Smooth muscle cell (in vitro differentiated cells): ENCODE measurements around the gene HLA-DQA1. TPM values are rescaled to one million over a fixed set of nuclear protein-coding genes. Genes with fewer than 3 reads are reported as not detected.
"Not testable (repeated sequence)": the region's sequence is repeated elsewhere in the genome, so short reads cannot be mapped to it uniquely, and the experiment has no call there.

ENCODE experiments used
- DNase-seq: peaks from one replicate; lab custom pipeline; 2025; ENCODE audit not compliant: unreplicated experiment; lab: John Stamatoyannopoulos, UW
- H2AFZ ChIP-seq: fragments of 200-600 bp; sonication (generic); 2 replicates; pipeline ENCODE4 v1.6.0; 2016; ENCODE audit warnings: antibody characterized with exemption, low read depth, mild to moderate bottlenecking
- H3F3A ChIP-seq: fragments of 200-600 bp; sonication (generic); 2 replicates; pipeline ENCODE4 v1.6.0; 2017; ENCODE audit warnings: antibody characterized with exemption, low read depth
- H3K27ac ChIP-seq: fragments of 200-600 bp; sonication (generic); 2 replicates; pipeline ENCODE4 v1.5.1; 2016; ENCODE audit warnings: low read depth, mild to moderate bottlenecking
- H3K27me3 ChIP-seq: fragments of 200-600 bp; sonication (generic); 2 replicates; pipeline ENCODE4 v1.6.1; 2016; ENCODE audit warnings: low read depth, mild to moderate bottlenecking
- H3K36me3 ChIP-seq: fragments of 200-600 bp; sonication (generic); 2 replicates; pipeline ENCODE4 v1.5.1; 2016; ENCODE audit warnings: low read depth
- H3K4me1 ChIP-seq: fragments of 200-600 bp; sonication (generic); 2 replicates; pipeline ENCODE4 v1.5.1; 2016; ENCODE audit warnings: low read depth
- H3K4me2 ChIP-seq: fragments of 200-600 bp; sonication (generic); 2 replicates; pipeline ENCODE4 v1.6.0; 2016; ENCODE audit warnings: mild to moderate bottlenecking
- H3K4me3 ChIP-seq: fragments of 200-600 bp; sonication (generic); 2 replicates; pipeline ENCODE4 v1.5.1; 2016; ENCODE audit warnings: mild to moderate bottlenecking
- H3K79me2 ChIP-seq: fragments of 200-600 bp; sonication (generic); 2 replicates; pipeline ENCODE4 v1.6.0; 2016; ENCODE audit warnings: low read depth, mild to moderate bottlenecking
- H3K9ac ChIP-seq: fragments of 200-600 bp; sonication (generic); 2 replicates; pipeline ENCODE4 v1.6.0; 2016; ENCODE audit warnings: low read depth
- H3K9me3 ChIP-seq: fragments of 200-600 bp; sonication (generic); replicated peaks from 2 replicates; pipeline ENCODE4 v1.5.1; 2016; ENCODE audit warnings: low read depth
- H4K20me1 ChIP-seq: fragments of 200-600 bp; sonication (generic); 2 replicates; pipeline ENCODE4 v1.6.0; 2016; ENCODE audit warnings: low read depth
- WGBS: methylation state at CpG from one replicate; pipeline ENCODE4 v1.1.7; 2016; ENCODE audit warnings: low lambda C conversion rate; 5-methylcytosine and 5-hydroxymethylcytosine counted together
- polyA plus RNA-seq: library from polyadenylated mRNA; unstranded; fragments of >200 nt; fragmentation: Nextera tagmentation; extraction: Ambion mirVana; gene quantifications from 2 replicates; pipeline ENCODE4 v1.2.1, GENCODE V29; 2016
- total RNA-seq: library from RNA; depleted of rRNA; stranded (reverse); fragments of >200 nt; gene quantifications from 2 replicates; pipeline ENCODE4 v1.2.3, GENCODE V29; 2014
- TF ChIP-seq, protein P1 (sequence below): fragments of 200-600 bp; sonication (generic); IDR thresholded peaks from 2 replicates; pipeline ENCODE4 v1.5.1; 2017; ENCODE audit warnings: borderline replicate concordance, mild to moderate bottlenecking, antibody characterized with exemption; ENCODE audit not compliant: insufficient read depth, poor library complexity, severe bottlenecking

Gene HLA-DQA1
- total and polyA plus RNA-seq, 2 experiments from 2014 or later = 1.0 TPM; not detected in 1

DNA sequence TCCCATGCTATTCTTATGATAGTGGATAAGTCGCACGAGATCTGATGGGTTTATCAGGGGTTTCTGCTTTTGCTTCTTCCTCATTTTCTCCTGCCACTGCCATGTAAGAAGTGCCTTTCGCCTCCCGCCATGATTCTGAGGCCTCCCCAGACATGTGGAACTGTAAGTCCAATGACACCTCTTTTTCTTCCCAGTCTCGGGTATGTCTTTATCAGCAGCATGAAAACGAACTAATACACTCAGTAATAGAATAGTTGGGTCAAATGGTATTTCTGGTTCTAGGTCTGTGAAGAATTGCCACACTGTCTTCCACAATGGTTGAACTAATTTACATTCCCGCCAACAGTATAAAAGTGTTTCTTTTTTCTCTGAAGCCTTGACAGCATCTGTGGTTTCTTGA, 36.9 kb downstream of the HLA-DQA1 start:
- not testable (repeated sequence) for H3K79me2 ChIP-seq, H3K9ac ChIP-seq, H4K20me1 ChIP-seq, H3F3A ChIP-seq, DNase-seq, H3K9me3 ChIP-seq, H3K4me3 ChIP-seq, H3K4me2 ChIP-seq, H3K4me1 ChIP-seq, H2AFZ ChIP-seq, H3K36me3 ChIP-seq, H3K27ac ChIP-seq, H3K27me3 ChIP-seq
- WGBS = 85% methylated on average over 7 of the region's 7 CpGs

DNA sequence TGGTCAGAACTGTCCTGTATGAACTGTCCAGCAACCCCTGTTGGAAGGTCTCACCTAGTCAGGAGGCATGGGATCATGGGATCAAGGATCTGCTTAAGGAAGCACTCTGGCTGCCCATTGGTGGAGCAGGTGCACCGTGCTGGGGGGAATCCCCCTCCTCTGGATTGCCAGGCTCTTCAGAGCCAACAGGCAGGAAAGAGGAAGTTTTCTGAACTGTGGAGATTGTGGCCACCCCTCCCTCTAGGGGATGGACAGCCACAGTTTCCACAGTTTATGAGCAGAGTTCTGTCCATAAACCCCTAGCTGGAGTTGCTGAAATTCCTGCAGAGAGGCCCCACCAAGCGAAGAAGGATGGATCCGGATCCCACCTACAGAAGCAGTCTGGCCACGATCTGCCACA, 42.3 kb downstream of the HLA-DQA1 start:
- DNase-seq = no peak
- no peak overlapping the region for H3K4me3 ChIP-seq
- H3K9me3 ChIP-seq = no peaks in the 10 kb centered on the region
- H4K20me1 ChIP-seq = no peaks in the 10 kb centered on the region
- no peak overlapping the region for H3K9ac ChIP-seq
- H3K27me3 ChIP-seq = no peaks in the 10 kb centered on the region
- 89% methylated on average over 4 of the region's 4 CpGs for WGBS
- H3K79me2 ChIP-seq = no peaks in the 10 kb centered on the region
- no peaks in the 10 kb centered on the region for H3K4me1 ChIP-seq
- H3K27ac ChIP-seq = no peak overlapping the region
- no peak overlapping the region for H2AFZ ChIP-seq
- H3K36me3 ChIP-seq = no peaks in the 10 kb centered on the region
- TF ChIP-seq, protein P1, sequence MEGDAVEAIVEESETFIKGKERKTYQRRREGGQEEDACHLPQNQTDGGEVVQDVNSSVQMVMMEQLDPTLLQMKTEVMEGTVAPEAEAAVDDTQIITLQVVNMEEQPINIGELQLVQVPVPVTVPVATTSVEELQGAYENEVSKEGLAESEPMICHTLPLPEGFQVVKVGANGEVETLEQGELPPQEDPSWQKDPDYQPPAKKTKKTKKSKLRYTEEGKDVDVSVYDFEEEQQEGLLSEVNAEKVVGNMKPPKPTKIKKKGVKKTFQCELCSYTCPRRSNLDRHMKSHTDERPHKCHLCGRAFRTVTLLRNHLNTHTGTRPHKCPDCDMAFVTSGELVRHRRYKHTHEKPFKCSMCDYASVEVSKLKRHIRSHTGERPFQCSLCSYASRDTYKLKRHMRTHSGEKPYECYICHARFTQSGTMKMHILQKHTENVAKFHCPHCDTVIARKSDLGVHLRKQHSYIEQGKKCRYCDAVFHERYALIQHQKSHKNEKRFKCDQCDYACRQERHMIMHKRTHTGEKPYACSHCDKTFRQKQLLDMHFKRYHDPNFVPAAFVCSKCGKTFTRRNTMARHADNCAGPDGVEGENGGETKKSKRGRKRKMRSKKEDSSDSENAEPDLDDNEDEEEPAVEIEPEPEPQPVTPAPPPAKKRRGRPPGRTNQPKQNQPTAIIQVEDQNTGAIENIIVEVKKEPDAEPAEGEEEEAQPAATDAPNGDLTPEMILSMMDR = no peak
- no peaks in the 10 kb centered on the region for H3F3A ChIP-seq
- no peak overlapping the region for H3K4me2 ChIP-seq

DNA sequence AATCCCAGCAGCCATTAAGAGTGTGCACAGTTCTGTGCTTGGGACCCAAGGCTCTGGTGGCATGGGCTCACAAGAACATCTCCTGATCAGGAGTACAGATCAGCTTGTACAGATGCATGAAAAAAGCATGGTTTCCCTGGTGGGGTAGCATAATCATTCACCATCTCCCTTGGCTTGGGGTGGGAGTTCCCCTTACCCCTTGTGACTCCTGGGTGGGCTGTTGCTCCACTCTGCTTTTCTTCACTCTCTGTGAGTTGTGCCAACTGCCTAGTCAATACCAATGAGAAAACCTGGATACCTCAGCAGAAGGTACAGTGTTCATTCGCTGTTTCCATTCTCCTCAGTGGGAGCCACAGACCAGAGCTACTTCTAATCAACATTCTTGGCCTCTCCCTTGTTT, 42.8 kb downstream of the HLA-DQA1 start:
- Histone ChIP-seq H3K79me2 (no peaks in the 10 kb centered on the region), H3K4me2 (no peak overlapping the region), H3K9ac (no peak overlapping the region), H3K4me1 (no peaks in the 10 kb centered on the region), H2AFZ (no peak overlapping the region), H3K27ac (no peak overlapping the region), H3K4me3 (no peak overlapping the region), H3K36me3 (no peaks in the 10 kb centered on the region), H3K27me3 (no peaks in the 10 kb centered on the region), H3F3A (no peaks in the 10 kb centered on the region), H3K9me3 (no peaks in the 10 kb centered on the region), H4K20me1 (no peaks in the 10 kb centered on the region)
- TF ChIP-seq, protein P1 = no peak
- WGBS = 41% methylated on average over 1 of the region's 1 CpG
- no peak for DNase-seq

DNA sequence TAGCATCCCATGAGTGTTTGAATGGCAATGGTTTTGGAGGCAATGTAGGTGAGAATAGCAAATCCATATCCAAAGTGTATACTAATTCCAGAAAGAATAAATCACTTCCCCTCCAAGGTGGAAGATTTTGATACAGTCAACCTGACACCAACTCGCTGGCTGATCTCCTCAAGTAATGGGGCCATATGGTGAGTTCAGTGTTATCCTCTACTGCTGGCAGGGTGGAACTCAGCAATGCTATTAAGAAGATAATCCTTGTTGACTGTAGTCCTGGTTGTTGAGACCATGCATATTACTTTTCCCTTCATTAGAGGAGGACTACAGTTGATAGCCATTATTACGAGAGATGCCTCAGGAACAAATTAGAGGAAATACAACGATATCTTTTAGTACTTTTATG, 47.0 kb downstream of the HLA-DQA1 start:
- Histone ChIP-seq H3K9ac (no peak overlapping the region), H3K4me2 (no peak overlapping the region), H3K36me3 (no peaks in the 10 kb centered on the region), H3K9me3 (no peaks in the 10 kb centered on the region), H2AFZ (no peak overlapping the region), H3K4me3 (no peak overlapping the region), H3F3A (no peaks in the 10 kb centered on the region), H3K27me3 (no peaks in the 10 kb centered on the region), H3K4me1 (no peaks in the 10 kb centered on the region), H3K27ac (no peak overlapping the region), H4K20me1 (no peaks in the 10 kb centered on the region), H3K79me2 (no peaks in the 10 kb centered on the region)
- WGBS = 60% methylated on average over 3 of the region's 3 CpGs
- DNase-seq = no peak
- TF ChIP-seq, protein P1 = no peak
